Measurements from ENCODE around the gene MED19. TPM values are rescaled to one million over a fixed set of nuclear protein-coding genes. Genes with fewer than 3 reads are reported as not detected.
"Not testable (repeated sequence)": the region's sequence is repeated elsewhere in the genome, so short reads cannot be mapped to it uniquely, and the experiment has no call there.

Gene MED19
- total RNA-seq, 1 experiment from 2014 or later = 44.8 TPM

DNA sequence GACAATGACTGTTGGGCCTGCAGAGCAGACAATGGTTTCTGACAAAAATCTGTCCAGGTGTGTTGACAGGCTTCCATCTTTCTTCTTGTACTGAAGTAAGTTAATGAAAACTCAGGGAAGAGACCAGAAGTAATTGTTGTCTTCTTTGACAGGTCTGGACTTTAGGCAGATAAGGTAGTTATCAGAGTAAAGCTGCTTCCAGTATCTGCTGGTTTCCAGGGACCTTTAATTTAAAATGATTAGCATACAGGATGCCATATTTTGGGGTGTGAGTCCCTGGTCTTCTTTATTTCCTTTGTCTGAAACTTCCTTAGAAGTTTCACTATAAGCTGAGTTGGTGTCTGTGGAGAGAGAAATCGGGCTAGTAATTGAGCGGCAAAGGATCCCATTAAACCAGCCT is 1.8 kb upstream of the MED19 start:
- no peak for DNase-seq

DNA sequence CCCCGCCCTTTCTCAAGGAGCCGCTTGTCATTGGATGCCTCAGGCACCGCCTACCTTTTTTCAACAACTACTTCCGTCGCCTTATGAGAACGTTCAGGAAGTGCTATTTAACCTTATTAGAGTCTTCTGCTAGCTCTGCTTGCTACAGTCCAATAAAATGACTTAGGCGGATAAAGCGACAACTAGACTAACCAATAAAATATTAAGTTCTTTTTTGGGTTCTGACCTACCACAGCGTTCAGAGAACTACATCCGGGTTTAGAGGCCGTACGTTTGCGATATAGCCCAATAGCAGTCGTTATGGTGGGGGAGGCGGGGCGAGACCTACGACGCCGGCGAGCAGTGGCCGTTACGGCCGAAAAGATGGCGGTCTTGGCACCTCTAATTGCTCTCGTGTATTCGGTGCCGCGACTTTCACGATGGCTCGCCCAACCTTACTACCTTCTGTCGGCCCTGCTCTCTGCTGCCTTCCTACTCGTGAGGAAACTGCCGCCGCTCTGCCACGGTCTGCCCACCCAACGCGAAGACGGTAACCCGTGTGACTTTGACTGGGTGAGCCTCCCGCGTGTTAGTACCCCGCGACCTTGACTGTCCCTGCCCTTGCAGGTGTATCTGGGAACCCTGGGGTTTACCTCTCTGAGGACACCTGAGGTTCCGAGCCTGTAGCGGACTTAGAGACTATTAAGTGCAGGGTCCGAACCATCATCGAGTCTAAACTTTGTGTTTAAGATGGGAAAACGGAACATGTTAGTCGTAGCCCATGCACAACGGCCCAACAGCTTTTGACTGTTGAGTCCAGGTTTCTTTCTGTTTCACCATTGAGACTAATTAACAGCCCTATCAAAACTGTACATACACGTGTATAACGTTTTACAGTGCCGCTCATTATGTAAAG is 488 bp upstream of the MED19 start, which contains the start of gene TMX2:
TMX2 (plus strand) TSS at position 338 of the 895 bp plus-strand sequence; CDS start at position 364, 26 bp downstream.
- Histone ChIP-seq H3K36me3 (peaks cover 18% of the 10 kb centered on the region), H3K27me3 (no peaks in the 10 kb centered on the region), H3K9me3 (no peaks in the 10 kb centered on the region), H3K4me3 (peak within 1 kb of the TSS; percentile 79)
- peak; percentile 92 for DNase-seq

More for the DNA sequence above, 1.8 kb upstream of the MED19 start:
- Histone ChIP-seq H3K27me3 (no peaks in the 10 kb centered on the region), H3K36me3 (peaks cover 14% of the 10 kb centered on the region), H3K4me3 (peak overlapping the region; percentile 79), H3K9me3 (no peaks in the 10 kb centered on the region)

GRCh38 chr11:57709802-57710367 is 2.1 kb downstream of the MED19 start:
- no peaks in the 10 kb centered on the region for H3K9me3 ChIP-seq
- DNase-seq = no peak
- H3K4me3 ChIP-seq = no peak overlapping the region
- peaks cover 16% of the 10 kb centered on the region for H3K36me3 ChIP-seq
- H3K27me3 ChIP-seq = no peaks in the 10 kb centered on the region

DNA sequence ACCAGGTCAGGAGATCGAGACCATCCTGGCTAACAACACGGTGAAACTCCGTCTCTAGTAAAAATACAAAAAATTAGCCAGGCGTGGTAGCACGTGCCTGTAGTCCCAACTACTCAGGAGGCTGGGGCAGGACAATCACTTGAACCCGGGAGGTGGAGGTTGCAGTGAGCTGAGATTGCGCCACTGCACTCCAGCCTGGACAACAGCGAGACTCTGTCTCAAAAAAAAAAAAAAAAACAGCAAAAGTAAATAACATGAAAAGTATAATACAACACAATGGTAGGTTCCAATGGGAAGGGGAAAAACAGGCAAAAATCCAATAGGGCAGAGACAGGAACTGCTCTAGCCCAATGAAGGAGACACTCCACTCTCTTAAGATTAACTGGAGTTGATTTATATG is 6.6 kb downstream of the MED19 start:
- H3K9me3 ChIP-seq, H3K27me3 ChIP-seq, DNase-seq, H3K4me3 ChIP-seq: not testable (repeated sequence)
- peaks cover 40% of the 10 kb centered on the region for H3K36me3 ChIP-seq

DNA sequence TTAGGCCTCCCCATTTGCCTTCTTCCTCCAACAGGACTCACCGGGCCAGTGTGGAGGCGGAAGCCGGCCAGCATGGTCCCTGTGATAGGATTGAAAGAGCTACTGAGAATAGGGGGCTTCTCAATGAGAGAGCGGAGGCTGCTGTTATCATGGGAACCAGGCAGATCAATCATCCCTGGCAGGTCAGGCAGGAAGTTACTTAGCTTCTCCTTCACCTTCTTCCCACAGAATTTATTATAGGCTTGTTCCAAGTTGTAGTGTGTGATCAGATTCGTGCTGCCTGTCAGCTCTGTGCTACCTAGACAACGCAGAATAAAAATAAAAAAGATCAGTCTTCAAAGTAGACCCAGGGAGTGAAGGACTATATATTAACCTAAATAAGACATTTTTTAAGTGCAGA is 7.1 kb downstream of the MED19 start:
- Histone ChIP-seq H3K4me3 (no peak overlapping the region), H3K27me3 (no peaks in the 10 kb centered on the region), H3K36me3 (peaks cover 42% of the 10 kb centered on the region), H3K9me3 (no peaks in the 10 kb centered on the region)
- no peak for DNase-seq

GRCh38 chr11:57703341-57703740 is 8.7 kb downstream of the MED19 start:
- H3K27me3 ChIP-seq = no peaks in the 10 kb centered on the region
- no peaks in the 10 kb centered on the region for H3K9me3 ChIP-seq
- H3K4me3 ChIP-seq = no peak overlapping the region
- no peak for DNase-seq
- H3K36me3 ChIP-seq = peaks cover 51% of the 10 kb centered on the region

GRCh38 chr11:57700425-57700824 is 11.6 kb downstream of the MED19 start:
- no peaks in the 10 kb centered on the region for H3K27me3 ChIP-seq
- peaks cover 70% of the 10 kb centered on the region for H3K36me3 ChIP-seq
- H3K4me3 ChIP-seq = no peak overlapping the region
- no peaks in the 10 kb centered on the region for H3K9me3 ChIP-seq
- no peak for DNase-seq

DNA sequence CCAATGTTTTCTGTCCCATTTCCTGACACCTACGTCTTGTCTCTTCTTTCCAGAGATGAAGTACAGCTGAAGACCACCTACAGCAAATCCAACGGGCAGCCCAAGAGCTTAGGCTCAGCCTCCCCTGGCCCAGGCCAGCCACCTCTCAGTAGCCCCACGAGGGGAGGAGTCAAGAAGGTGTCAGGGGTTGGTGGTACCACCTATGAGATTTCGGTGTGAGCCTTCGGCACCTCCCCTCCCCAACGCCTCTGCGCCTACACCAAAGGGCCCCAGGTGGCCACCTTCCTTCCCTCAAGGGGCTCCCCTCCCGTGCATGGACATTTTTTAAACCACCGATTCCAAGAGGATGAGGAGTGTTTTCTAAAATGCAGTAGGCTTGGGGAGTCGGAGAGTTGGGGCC is 12.2 kb downstream of the MED19 start:
- Histone ChIP-seq H3K36me3 (peaks cover 74% of the 10 kb centered on the region), H3K27me3 (no peaks in the 10 kb centered on the region), H3K9me3 (no peaks in the 10 kb centered on the region), H3K4me3 (no peak overlapping the region)
- no peak for DNase-seq

DNA sequence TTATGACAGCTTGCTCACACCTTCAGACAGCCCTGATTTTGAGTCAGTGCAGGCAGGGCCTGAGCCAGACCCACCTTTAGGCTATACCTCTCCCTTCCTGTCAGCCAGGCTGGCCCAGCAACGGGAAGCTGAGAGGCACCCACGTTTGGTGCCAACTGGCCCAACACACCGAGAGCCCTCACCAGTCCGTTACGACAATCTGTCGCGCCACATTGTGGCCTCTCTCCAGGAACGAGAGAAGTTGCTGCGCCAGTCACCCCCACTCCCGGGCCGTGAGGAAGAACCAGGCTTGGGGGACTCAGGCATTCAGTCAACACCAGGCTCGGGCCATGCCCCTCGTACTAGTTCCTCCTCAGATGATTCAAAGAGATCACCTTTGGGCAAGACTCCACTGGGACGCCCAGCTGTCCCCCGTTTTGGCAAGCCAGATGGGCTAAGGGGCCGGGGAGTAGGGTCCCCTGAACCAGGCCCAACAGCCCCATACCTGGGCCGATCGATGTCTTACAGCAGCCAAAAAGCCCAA is 13.1 kb downstream of the MED19 start:
- no peaks in the 10 kb centered on the region for H3K9me3 ChIP-seq
- no peak overlapping the region for H3K4me3 ChIP-seq
- no peaks in the 10 kb centered on the region for H3K27me3 ChIP-seq
- H3K36me3 ChIP-seq = peaks cover 77% of the 10 kb centered on the region
- DNase-seq = no peak

GRCh38 chr11:57690474-57690873 is 21.5 kb downstream of the MED19 start:
- not testable (repeated sequence) for H3K27me3 ChIP-seq, DNase-seq, H3K9me3 ChIP-seq, H3K4me3 ChIP-seq
- peaks cover 73% of the 10 kb centered on the region for H3K36me3 ChIP-seq

DNA sequence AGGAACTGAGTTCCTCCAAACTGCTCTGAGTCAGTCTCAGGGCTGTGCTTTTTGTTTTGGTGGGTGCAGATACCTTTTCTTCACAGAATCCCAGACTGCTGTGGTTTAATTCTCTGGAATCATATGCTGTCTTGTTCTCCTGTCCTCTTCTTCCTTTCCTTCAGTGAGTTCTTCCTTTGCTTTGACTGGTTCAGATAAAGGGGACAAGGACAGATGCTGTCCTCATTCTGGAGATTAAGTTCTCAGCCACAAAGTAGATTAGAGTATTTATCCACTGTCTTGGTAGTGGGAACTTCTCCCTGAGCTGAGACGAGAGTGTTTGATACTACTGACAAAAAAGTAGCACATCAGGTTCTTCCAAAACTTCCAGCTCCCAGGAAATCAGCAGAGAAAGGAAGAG is 30.8 kb downstream of the MED19 start:
- H3K36me3 ChIP-seq = peaks cover 69% of the 10 kb centered on the region
- H3K9me3 ChIP-seq = no peaks in the 10 kb centered on the region
- no peak for DNase-seq

GRCh38 chr11:57680552-57680874 is 31.5 kb downstream of the MED19 start:
- no peak for DNase-seq
- H3K27me3 ChIP-seq = no peaks in the 10 kb centered on the region
- H3K36me3 ChIP-seq = peaks cover 71% of the 10 kb centered on the region
- no peaks in the 10 kb centered on the region for H3K9me3 ChIP-seq
- no peak overlapping the region for H3K4me3 ChIP-seq

More for the DNA sequence above, 30.8 kb downstream of the MED19 start:
- no peaks in the 10 kb centered on the region for H3K27me3 ChIP-seq
- no peak overlapping the region for H3K4me3 ChIP-seq

- Histone ChIP-seq H3K9me3 (no peaks in the 10 kb centered on the region), H3K27me3 (no peaks in the 10 kb centered on the region), H3K36me3 (peaks cover 72% of the 10 kb centered on the region), H3K4me3 (no peak overlapping the region)
- DNase-seq = no peak
These were observed 32.6 kb downstream of the MED19 start for GRCh38 chr11:57679396-57679795.

- Histone ChIP-seq H3K27me3 (no peaks in the 10 kb centered on the region), H3K4me3 (no peak overlapping the region), H3K9me3 (no peaks in the 10 kb centered on the region), H3K36me3 (peaks cover 71% of the 10 kb centered on the region)
- no peak for DNase-seq
These were observed 36.7 kb downstream of the MED19 start for GRCh38 chr11:57675176-57675941.

DNA sequence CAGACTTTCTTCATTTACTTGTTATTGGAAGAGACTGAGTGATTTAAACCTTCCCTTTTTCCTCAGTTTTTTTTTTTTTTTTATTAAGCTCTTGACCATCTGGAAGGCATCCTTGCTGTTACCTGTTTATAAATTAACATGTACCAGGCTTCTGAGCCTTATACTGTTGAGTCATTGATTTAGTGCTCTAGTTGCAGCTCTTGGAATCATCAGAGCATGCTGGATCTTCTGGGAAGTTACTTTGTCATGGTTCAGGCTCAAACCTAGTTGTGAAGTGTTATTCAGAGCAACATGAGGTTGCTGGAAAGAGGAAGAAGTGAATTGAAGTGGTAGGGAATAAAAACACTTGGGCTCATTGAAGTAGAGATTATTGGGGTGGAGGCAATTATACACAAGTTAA is 37.8 kb downstream of the MED19 start:
- H3K9me3 ChIP-seq = no peaks in the 10 kb centered on the region
- H3K4me3 ChIP-seq = no peak overlapping the region
- H3K27me3 ChIP-seq = no peaks in the 10 kb centered on the region
- no peak for DNase-seq
- peaks cover 71% of the 10 kb centered on the region for H3K36me3 ChIP-seq

DNA sequence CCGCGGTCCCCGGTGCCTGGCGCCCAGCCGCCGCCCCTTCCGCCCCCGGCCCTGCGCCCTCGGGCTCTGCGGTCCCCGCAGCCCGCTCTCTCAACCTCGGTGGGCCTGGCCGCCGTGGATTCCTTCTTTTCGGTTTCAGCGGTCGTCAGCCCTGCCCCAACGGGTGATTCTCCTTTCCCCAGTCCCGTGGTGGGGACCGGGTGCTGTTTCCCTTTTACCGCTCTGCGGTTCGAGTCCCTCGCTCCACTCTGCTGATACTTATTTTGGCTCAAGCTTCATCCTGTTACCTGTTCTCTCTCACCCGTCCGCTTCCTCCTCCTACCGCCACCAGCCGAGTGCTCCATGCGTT is 43.6 kb downstream of the MED19 start:
- no peak for DNase-seq
- Histone ChIP-seq H3K36me3 (peaks cover 36% of the 10 kb centered on the region), H3K27me3 (no peaks in the 10 kb centered on the region), H3K4me3 (peak overlapping the region; percentile 92), H3K9me3 (no peaks in the 10 kb centered on the region)

GRCh38 chr11:57667736-57668433 is 44.1 kb downstream of the MED19 start, which contains the start of gene ZDHHC5:
Gene ZDHHC5 (plus strand): TSS chr11:57668114. CDS start chr11:57673091, 4,977 bp downstream.
- Histone ChIP-seq H3K27me3 (no peaks in the 10 kb centered on the region), H3K4me3 (peak within 1 kb of the TSS; percentile 92), H3K9me3 (no peaks in the 10 kb centered on the region), H3K36me3 (peaks cover 30% of the 10 kb centered on the region)
- DNase-seq = peak; percentile 99

All from MG63 (cell line).